OCI-LY7 (cell line): ENCODE measurements around the gene MAP2K5. TPM values are rescaled to one million over a fixed set of nuclear protein-coding genes. Genes with fewer than 3 reads are reported as not detected.
A peak's percentile ranks its signal among the peaks of the same experiment; 100 is the strongest.

ENCODE experiments used
- BruUV-seq: library from RNA; stranded (reverse); fragments of 400-500 nt; replicated peaks from 2 replicates; lab custom pipeline; 2021; lab: Mats Ljungman, UMichigan
- CTCF ChIA-PET: fragments of 300-600 bp; sonication (Branson Sonifier 250); formaldehyde crosslinking; loops from one replicate; lab custom pipeline; 2022; ENCODE audit warnings: antibody characterized with exemption; ENCODE audit not compliant: unreplicated experiment; lab: Charles Lee
- POLR2A ChIA-PET: fragments of 300-600 bp; sonication (Branson Sonifier 250); formaldehyde crosslinking; loops from one replicate; lab custom pipeline; 2022; ENCODE audit warnings: antibody characterized with exemption; lab: Charles Lee
- DNase-seq: peaks from one replicate; pipeline ENCODE4 v3.0.0-alpha.2; 2015; ENCODE audit warnings: low spot score
- H2AFZ ChIP-seq: fragments of 200-600 bp; sonication (generic), shearing (Covaris generic); 2 replicates; pipeline ENCODE4 v1.6.1; 2014; ENCODE audit warnings: mild to moderate bottlenecking, antibody characterized with exemption, low read length, moderate library complexity
- H3K27ac ChIP-seq: fragments of 200-600 bp; sonication (generic); 2 replicates; pipeline ENCODE4 v1.5.1; 2014; ENCODE audit warnings: mixed run types, low read depth, mild to moderate bottlenecking, moderate library complexity, low read length, inconsistent platforms; ENCODE audit not compliant: poor library complexity, severe bottlenecking
- H3K36me3 ChIP-seq: fragments of 200-600 bp; sonication (generic); 2 replicates; pipeline ENCODE4 v1.6.1; 2014; ENCODE audit warnings: mild to moderate bottlenecking, antibody characterized with exemption, low read length, moderate library complexity, mixed read lengths; ENCODE audit not compliant: insufficient read depth
- H3K4me1 ChIP-seq: fragments of 200-600 bp; sonication (generic); 2 replicates; pipeline ENCODE4 v1.5.1; 2014; ENCODE audit warnings: mild to moderate bottlenecking, low read length; ENCODE audit not compliant: insufficient read depth, poor library complexity, severe bottlenecking
- H3K4me2 ChIP-seq: fragments of 200-600 bp; sonication (generic); 2 replicates; pipeline ENCODE4 v1.6.1; 2014; ENCODE audit warnings: mild to moderate bottlenecking, low read length
- H3K4me3 ChIP-seq: fragments of 200-600 bp; sonication (generic); 2 replicates; pipeline ENCODE4 v1.5.1; 2014; ENCODE audit warnings: mild to moderate bottlenecking, low read depth, low read length; ENCODE audit not compliant: poor library complexity, severe bottlenecking
- H3K79me2 ChIP-seq: fragments of 200-600 bp; sonication (generic); 2 replicates; pipeline ENCODE4 v1.6.1; 2016; ENCODE audit warnings: low read depth, mild to moderate bottlenecking, low read length, moderate library complexity, mixed read lengths; ENCODE audit not compliant: insufficient read depth
- H3K9me2 ChIP-seq: fragments of 200-600 bp; sonication (generic); 2 replicates; pipeline ENCODE4 v1.6.1; 2016; ENCODE audit warnings: mild to moderate bottlenecking, low read length, mixed read lengths; ENCODE audit not compliant: insufficient read depth
- H3K9me3 ChIP-seq: fragments of 200-600 bp; sonication (generic); 2 replicates; pipeline ENCODE4 v1.6.1; 2014; ENCODE audit warnings: mild to moderate bottlenecking, mixed run types, low read length, mixed read lengths
- H4K20me1 ChIP-seq: fragments of 200-600 bp; sonication (generic); 2 replicates; pipeline ENCODE4 v1.6.1; 2014; ENCODE audit warnings: mild to moderate bottlenecking, antibody characterized with exemption, low read length, moderate library complexity, mixed read lengths; ENCODE audit not compliant: insufficient read depth
- EZH2phosphoT487 ChIP-seq: fragments of 200-600 bp; sonication (generic); IDR thresholded peaks from 2 replicates; pipeline ENCODE4 v1.6.1; 2018; ENCODE audit warnings: low read depth, borderline replicate concordance, mild to moderate bottlenecking, mixed run types, antibody characterized with exemption, low read length, moderate library complexity, mixed read lengths
- intact Hi-C: fragments of 100-400 bp; cut with micrococcal nuclease; formaldehyde crosslinking; loops from one replicate; pipeline ENCODE4 v1.10.0; 2022; ENCODE audit not compliant: unreplicated experiment
- total RNA-seq, 2 experiments: library from RNA; depleted of rRNA in 1 of 2; stranded (reverse); fragments of >200 nt in 1 of 2; shearing (Covaris generic) in 1 of 2; gene quantifications; 2 replicates each; pipeline ENCODE4 v1.2.3, GENCODE V29; 2014 to 2022
- TF ChIP-seq, protein P1 (sequence below): fragments of 200-600 bp; sonication (generic); conservative IDR thresholded peaks from 2 replicates; pipeline ENCODE4 v1.5.1; 2014; ENCODE audit warnings: mild to moderate bottlenecking, antibody characterized with exemption, low read length, moderate library complexity, mixed read lengths

MAP2K5 gene
- total RNA-seq, 2 experiments from 2014 or later, result 10.2 to 35.0 TPM

DNA sequence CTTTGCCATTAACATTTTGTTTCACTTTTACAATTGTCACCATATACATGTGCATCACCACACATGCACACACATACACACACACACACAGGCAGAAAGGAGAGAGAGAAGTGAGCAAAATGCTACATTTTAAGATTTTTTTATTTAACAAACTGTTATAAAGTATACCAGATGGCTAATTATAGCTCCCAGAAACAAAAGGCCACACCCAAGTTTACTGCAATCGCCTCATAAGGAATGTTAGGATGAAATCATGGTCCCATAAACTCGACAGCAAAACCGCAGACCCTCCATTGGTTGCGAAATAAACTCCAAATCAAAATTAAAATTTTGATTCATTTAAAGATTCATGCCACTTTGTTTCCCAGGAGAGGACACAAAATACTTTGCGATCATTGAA, 37.7 kb upstream of the MAP2K5 start:
- Histone ChIP-seq H2AFZ (no peak overlapping the region), H4K20me1 (no peaks in the 10 kb centered on the region), H3K4me3 (no peak overlapping the region), H3K4me1 (peaks cover 36% of the 10 kb centered on the region), H3K36me3 (no peaks in the 10 kb centered on the region), H3K79me2 (no peaks in the 10 kb centered on the region), H3K4me2 (no peak overlapping the region), H3K27ac (no peak overlapping the region), H3K9me2 (no peaks in the 10 kb centered on the region), H3K9me3 (no peaks in the 10 kb centered on the region)
- POLR2A ChIA-PET, result no interaction called here
- intact Hi-C loops, result no loop called here
- BruUV-seq, result no TSS peak
- DNase-seq, result no peak
- TF ChIP-seq, protein P1, sequence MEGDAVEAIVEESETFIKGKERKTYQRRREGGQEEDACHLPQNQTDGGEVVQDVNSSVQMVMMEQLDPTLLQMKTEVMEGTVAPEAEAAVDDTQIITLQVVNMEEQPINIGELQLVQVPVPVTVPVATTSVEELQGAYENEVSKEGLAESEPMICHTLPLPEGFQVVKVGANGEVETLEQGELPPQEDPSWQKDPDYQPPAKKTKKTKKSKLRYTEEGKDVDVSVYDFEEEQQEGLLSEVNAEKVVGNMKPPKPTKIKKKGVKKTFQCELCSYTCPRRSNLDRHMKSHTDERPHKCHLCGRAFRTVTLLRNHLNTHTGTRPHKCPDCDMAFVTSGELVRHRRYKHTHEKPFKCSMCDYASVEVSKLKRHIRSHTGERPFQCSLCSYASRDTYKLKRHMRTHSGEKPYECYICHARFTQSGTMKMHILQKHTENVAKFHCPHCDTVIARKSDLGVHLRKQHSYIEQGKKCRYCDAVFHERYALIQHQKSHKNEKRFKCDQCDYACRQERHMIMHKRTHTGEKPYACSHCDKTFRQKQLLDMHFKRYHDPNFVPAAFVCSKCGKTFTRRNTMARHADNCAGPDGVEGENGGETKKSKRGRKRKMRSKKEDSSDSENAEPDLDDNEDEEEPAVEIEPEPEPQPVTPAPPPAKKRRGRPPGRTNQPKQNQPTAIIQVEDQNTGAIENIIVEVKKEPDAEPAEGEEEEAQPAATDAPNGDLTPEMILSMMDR, result no peak
- no peak for TF ChIP-seq EZH2phosphoT487
- CTCF ChIA-PET, result no interaction called here

DNA sequence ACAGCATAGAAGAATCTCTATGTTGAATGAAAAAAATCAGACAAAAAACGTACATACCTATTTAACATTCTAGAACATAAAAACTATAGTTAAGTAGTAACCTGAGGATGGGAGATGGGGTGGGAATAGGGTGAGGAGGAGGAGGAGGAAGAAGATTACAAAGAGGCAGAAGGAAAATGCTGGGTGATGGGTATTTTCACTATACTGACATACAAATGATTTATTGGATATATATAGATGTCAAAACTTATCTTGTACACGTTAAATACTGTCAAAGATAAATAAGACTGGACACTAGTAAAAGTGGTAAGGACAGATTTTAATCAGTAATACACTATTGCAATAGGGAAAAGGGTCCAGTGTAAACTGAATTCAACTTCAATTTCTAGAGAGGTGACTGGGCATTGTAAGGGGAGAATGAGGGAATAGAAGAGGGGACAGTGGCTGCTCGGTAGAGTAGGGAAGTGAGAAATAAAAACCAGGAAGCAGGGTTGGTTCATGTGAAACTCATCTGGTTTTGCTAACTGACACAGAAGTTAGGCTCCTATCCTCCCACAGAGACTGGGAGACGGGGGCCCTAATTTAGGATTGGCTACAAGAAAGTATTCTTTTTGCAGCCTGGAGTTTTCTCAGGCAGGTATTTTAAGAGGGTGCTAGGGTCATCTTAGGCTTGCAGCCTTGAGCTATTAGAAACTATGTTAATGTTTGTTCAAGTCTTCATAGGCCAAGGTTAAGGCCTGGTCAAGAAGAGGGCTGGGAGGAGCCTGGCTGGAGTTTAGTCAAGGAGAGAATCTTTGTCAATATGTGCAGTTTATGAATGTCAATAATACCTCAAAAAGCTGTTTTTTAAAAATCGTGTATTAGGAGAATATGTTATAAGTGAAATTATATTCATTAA, 36.6 kb upstream of the MAP2K5 start:
- peak; percentile 27 for DNase-seq
- peaks cover 36% of the 10 kb centered on the region for H3K4me1 ChIP-seq
- H3K9me3 ChIP-seq, result no peaks in the 10 kb centered on the region
- no peaks in the 10 kb centered on the region for H4K20me1 ChIP-seq
- no peak overlapping the region for H3K4me3 ChIP-seq
- CTCF ChIA-PET, result interaction anchor here (0.9 kb wide), 1 partner anchor 336 kb away, joined by 3 read pairs; no protein-coding TSS in a partner anchor
- no TSS peak for BruUV-seq
- TF ChIP-seq EZH2phosphoT487, result no peak
- TF ChIP-seq, protein P1, result no peak
- POLR2A ChIA-PET, result interaction anchor here (1.3 to 1.4 kb wide), 2 partner anchors 11 to 18 kb away, joined by 4 to 5 read pairs; no protein-coding TSS in a partner anchor
- H3K36me3 ChIP-seq, result no peaks in the 10 kb centered on the region
- no peak overlapping the region for H3K27ac ChIP-seq
- H3K79me2 ChIP-seq, result no peaks in the 10 kb centered on the region
- peak overlapping the region; percentile 27 for H3K4me2 ChIP-seq
- H3K9me2 ChIP-seq, result no peaks in the 10 kb centered on the region
- peak overlapping the region; percentile 29 for H2AFZ ChIP-seq
- intact Hi-C loops, result no loop called here
